ENCODE measurements around the gene SHC3.

GRCh38 chr9:89059925-89060506 lies 118.6 kb downstream of the SHC3 start:
- TF ChIP-seq CTCF (IDR thresholded peaks at IDR 0.05) (no peak), POLR2A (IDR thresholded peaks at IDR 0.05) (no peak)

Measured in esophagus squamous epithelium (tissue), 4 donors.